ENCODE data around the gene PAWR. TPM values are rescaled to one million over a fixed set of nuclear protein-coding genes. Genes with fewer than 3 reads are reported as not detected.
"Not testable (repeated sequence)": the region's sequence is repeated elsewhere in the genome, so short reads cannot be mapped to it uniquely, and the experiment has no call there.

PAWR gene
- polyA plus RNA-seq, 4 donors = 14.2 to 47.6 (median 19.2) TPM

GRCh38 chr12:79637093-79637492 lies 53.7 kb downstream of the PAWR start:
- Histone ChIP-seq H3K4me1 (ENCODE audit: control insufficient read depth in 3 of 3, insufficient read depth in 2 of 3, low read depth in 1 of 3, low read length in 2 of 3) (no peaks in the 10 kb centered on the region), H3K36me3 (ENCODE audit: control insufficient read depth in 3 of 3, insufficient read depth in 2 of 3, low read depth in 1 of 3, low read length in 3 of 3) (peaks cover 0 to 2% (median 0%) of the 10 kb centered on the region in 3 donors), H3K4me3 (ENCODE audit: low read depth in 1 of 3, low read length in 3 of 3) (no peak overlapping the region), H3K27me3 (ENCODE audit: control insufficient read depth in 3 of 3, insufficient read depth in 3 of 3, low read length in 3 of 3) (no peaks in the 10 kb centered on the region), H3K27ac (ENCODE audit: low read depth in 1 of 3, low read length in 2 of 3) (no peak overlapping the region), H3K9me3 (ENCODE audit: control insufficient read depth in 2 of 2, insufficient read depth in 1 of 2, low read depth in 1 of 2, low read length in 1 of 2) (no peaks in the 10 kb centered on the region)
- FAIRE-seq (no peak), DNase-seq (no peak)
- 76 to 78% (median 77%) methylated on average over 2 of the region's 2 CpGs for WGBS, 3 donors

GRCh38 chr12:79635676-79636075 lies 55.1 kb downstream of the PAWR start:
- H3K27me3 ChIP-seq (ENCODE audit: control insufficient read depth in 3 of 3, insufficient read depth in 3 of 3, low read length in 3 of 3) = no peaks in the 10 kb centered on the region
- no peak for FAIRE-seq

GRCh38 chr12:79634957-79635471 lies 55.8 kb downstream of the PAWR start:
- no peak for DNase-seq
- H3K36me3 ChIP-seq (ENCODE audit: control insufficient read depth in 3 of 3, insufficient read depth in 2 of 3, low read depth in 1 of 3, low read length in 3 of 3) = peaks cover 0 to 2% (median 0%) of the 10 kb centered on the region in 3 donors
- no peak overlapping the region for H3K27ac ChIP-seq (ENCODE audit: low read depth in 1 of 3, low read length in 2 of 3)
- WGBS, 3 donors = 79 to 88% (median 87%) methylated on average over 1 of the region's 1 CpG
- no peak for FAIRE-seq
- no peaks in the 10 kb centered on the region for H3K9me3 ChIP-seq (ENCODE audit: control insufficient read depth in 2 of 2, insufficient read depth in 1 of 2, low read depth in 1 of 2, low read length in 1 of 2)
- H3K27me3 ChIP-seq (ENCODE audit: control insufficient read depth in 3 of 3, insufficient read depth in 3 of 3, low read length in 3 of 3) = no peaks in the 10 kb centered on the region
- no peaks in the 10 kb centered on the region for H3K4me1 ChIP-seq (ENCODE audit: control insufficient read depth in 3 of 3, insufficient read depth in 2 of 3, low read depth in 1 of 3, low read length in 2 of 3)
- no peak overlapping the region for H3K4me3 ChIP-seq (ENCODE audit: low read depth in 1 of 3, low read length in 3 of 3)

More at GRCh38 chr12:79635676-79636075, 55.1 kb downstream of the PAWR start:
- Histone ChIP-seq H3K4me3 (ENCODE audit: low read depth in 1 of 3, low read length in 3 of 3) (no peak overlapping the region), H3K36me3 (ENCODE audit: control insufficient read depth in 3 of 3, insufficient read depth in 2 of 3, low read depth in 1 of 3, low read length in 3 of 3) (peaks cover 0 to 2% (median 0%) of the 10 kb centered on the region in 3 donors), H3K27ac (ENCODE audit: low read depth in 1 of 3, low read length in 2 of 3) (no peak overlapping the region), H3K9me3 (ENCODE audit: control insufficient read depth in 2 of 2, insufficient read depth in 1 of 2, low read depth in 1 of 2, low read length in 1 of 2) (no peaks in the 10 kb centered on the region), H3K4me1 (ENCODE audit: control insufficient read depth in 3 of 3, insufficient read depth in 2 of 3, low read depth in 1 of 3, low read length in 2 of 3) (no peaks in the 10 kb centered on the region)
- DNase-seq = no peak

GRCh38 chr12:79629561-79629960 lies 61.2 kb downstream of the PAWR start:
- DNase-seq = no peak
- Histone ChIP-seq H3K27me3 (ENCODE audit: control insufficient read depth in 3 of 3, insufficient read depth in 3 of 3, low read length in 3 of 3) (no peaks in the 10 kb centered on the region), H3K36me3 (ENCODE audit: control insufficient read depth in 3 of 3, insufficient read depth in 2 of 3, low read depth in 1 of 3, low read length in 3 of 3) (peaks cover 0 to 4% (median 0%) of the 10 kb centered on the region in 3 donors), H3K9me3 (ENCODE audit: control insufficient read depth in 2 of 2, insufficient read depth in 1 of 2, low read depth in 1 of 2, low read length in 1 of 2) (peaks cover 0 to 6% of the 10 kb centered on the region in 2 donors), H3K4me1 (ENCODE audit: control insufficient read depth in 3 of 3, insufficient read depth in 2 of 3, low read depth in 1 of 3, low read length in 2 of 3) (no peaks in the 10 kb centered on the region), H3K4me3 (ENCODE audit: low read depth in 1 of 3, low read length in 3 of 3) (no peak overlapping the region), H3K27ac (ENCODE audit: low read depth in 1 of 3, low read length in 2 of 3) (no peak overlapping the region)
- no peak for FAIRE-seq
- WGBS, 3 donors = 79 to 92% (median 84%) methylated on average over 2 of the region's 2 CpGs

GRCh38 chr12:79626735-79627134 lies 64.0 kb downstream of the PAWR start:
- not testable (repeated sequence) for DNase-seq; H3K36me3 ChIP-seq (ENCODE audit: control insufficient read depth in 3 of 3, insufficient read depth in 2 of 3, low read depth in 1 of 3, low read length in 3 of 3); H3K27ac ChIP-seq (ENCODE audit: low read depth in 1 of 3, low read length in 2 of 3); H3K4me3 ChIP-seq (ENCODE audit: low read depth in 1 of 3, low read length in 3 of 3); H3K27me3 ChIP-seq (ENCODE audit: control insufficient read depth in 3 of 3, insufficient read depth in 3 of 3, low read length in 3 of 3); H3K4me1 ChIP-seq (ENCODE audit: control insufficient read depth in 3 of 3, insufficient read depth in 2 of 3, low read depth in 1 of 3, low read length in 2 of 3); H3K9me3 ChIP-seq (ENCODE audit: control insufficient read depth in 2 of 2, insufficient read depth in 1 of 2, low read depth in 1 of 2, low read length in 1 of 2); FAIRE-seq
- WGBS, 3 donors = 91 to 97% (median 95%) methylated on average over 7 of the region's 7 CpGs

GRCh38 chr12:79624378-79624777 lies 66.4 kb downstream of the PAWR start:
- peaks cover 3 to 8% (median 4%) of the 10 kb centered on the region in 3 donors for H3K36me3 ChIP-seq (ENCODE audit: control insufficient read depth in 3 of 3, insufficient read depth in 2 of 3, low read depth in 1 of 3, low read length in 3 of 3)
- H3K9me3 ChIP-seq (ENCODE audit: control insufficient read depth in 2 of 2, insufficient read depth in 1 of 2, low read depth in 1 of 2, low read length in 1 of 2) = peaks cover 0 to 6% of the 10 kb centered on the region in 2 donors
- WGBS, 3 donors = 80 to 89% (median 85%) methylated on average over 2 of the region's 2 CpGs
- DNase-seq (no peak), FAIRE-seq (no peak)
- no peaks in the 10 kb centered on the region for H3K27me3 ChIP-seq (ENCODE audit: control insufficient read depth in 3 of 3, insufficient read depth in 3 of 3, low read length in 3 of 3)
- no peak overlapping the region for H3K27ac ChIP-seq (ENCODE audit: low read depth in 1 of 3, low read length in 2 of 3)
- H3K4me1 ChIP-seq (ENCODE audit: control insufficient read depth in 3 of 3, insufficient read depth in 2 of 3, low read depth in 1 of 3, low read length in 2 of 3) = no peaks in the 10 kb centered on the region
- H3K4me3 ChIP-seq (ENCODE audit: low read depth in 1 of 3, low read length in 3 of 3) = no peak overlapping the region

GRCh38 chr12:79619872-79620562 lies 70.7 kb downstream of the PAWR start:
- peaks cover 3 to 17% (median 4%) of the 10 kb centered on the region in 3 donors for H3K36me3 ChIP-seq (ENCODE audit: control insufficient read depth in 3 of 3, insufficient read depth in 2 of 3, low read depth in 1 of 3, low read length in 3 of 3)
- H3K27ac ChIP-seq (ENCODE audit: low read depth in 1 of 3, low read length in 2 of 3) = no peak overlapping the region
- no peaks in the 10 kb centered on the region for H3K4me1 ChIP-seq (ENCODE audit: control insufficient read depth in 3 of 3, insufficient read depth in 2 of 3, low read depth in 1 of 3, low read length in 2 of 3)
- FAIRE-seq (no peak), DNase-seq (no peak)
- H3K27me3 ChIP-seq (ENCODE audit: control insufficient read depth in 3 of 3, insufficient read depth in 3 of 3, low read length in 3 of 3) = no peaks in the 10 kb centered on the region
- H3K4me3 ChIP-seq (ENCODE audit: low read depth in 1 of 3, low read length in 3 of 3) = no peak overlapping the region
- no peaks in the 10 kb centered on the region for H3K9me3 ChIP-seq (ENCODE audit: control insufficient read depth in 2 of 2, insufficient read depth in 1 of 2, low read depth in 1 of 2, low read length in 1 of 2)
- 66 to 82% (median 66%) methylated on average over 3 of the region's 3 CpGs for WGBS, 3 donors

GRCh38 chr12:79618848-79619404 lies 71.8 kb downstream of the PAWR start:
- Histone ChIP-seq H3K4me3 (ENCODE audit: low read depth in 1 of 3, low read length in 3 of 3) (no peak overlapping the region), H3K9me3 (ENCODE audit: control insufficient read depth in 2 of 2, insufficient read depth in 1 of 2, low read depth in 1 of 2, low read length in 1 of 2) (no peaks in the 10 kb centered on the region), H3K4me1 (ENCODE audit: control insufficient read depth in 3 of 3, insufficient read depth in 2 of 3, low read depth in 1 of 3, low read length in 2 of 3) (no peaks in the 10 kb centered on the region), H3K27me3 (ENCODE audit: control insufficient read depth in 3 of 3, insufficient read depth in 3 of 3, low read length in 3 of 3) (no peaks in the 10 kb centered on the region), H3K27ac (ENCODE audit: low read depth in 1 of 3, low read length in 2 of 3) (no peak overlapping the region), H3K36me3 (ENCODE audit: control insufficient read depth in 3 of 3, insufficient read depth in 2 of 3, low read depth in 1 of 3, low read length in 3 of 3) (peaks cover 3 to 17% (median 4%) of the 10 kb centered on the region in 3 donors)
- FAIRE-seq (no peak), DNase-seq (no peak)
- WGBS, 3 donors = 77 to 90% (median 87%) methylated on average over 2 of the region's 2 CpGs

Measured in small intestine (tissue), 7 donors.